GM03348 (cell line): Measurements from ENCODE around the gene SMARCD3.

Experiments
- DNase-seq: peaks from one replicate; pipeline ENCODE4 v3.0.0; 2012; ENCODE audit warnings: low spot score

SMARCD3 gene

GRCh38 chr7:151272405-151272804, 23.9 kb upstream of the SMARCD3 start:
- DNase-seq, result no peak

DNA sequence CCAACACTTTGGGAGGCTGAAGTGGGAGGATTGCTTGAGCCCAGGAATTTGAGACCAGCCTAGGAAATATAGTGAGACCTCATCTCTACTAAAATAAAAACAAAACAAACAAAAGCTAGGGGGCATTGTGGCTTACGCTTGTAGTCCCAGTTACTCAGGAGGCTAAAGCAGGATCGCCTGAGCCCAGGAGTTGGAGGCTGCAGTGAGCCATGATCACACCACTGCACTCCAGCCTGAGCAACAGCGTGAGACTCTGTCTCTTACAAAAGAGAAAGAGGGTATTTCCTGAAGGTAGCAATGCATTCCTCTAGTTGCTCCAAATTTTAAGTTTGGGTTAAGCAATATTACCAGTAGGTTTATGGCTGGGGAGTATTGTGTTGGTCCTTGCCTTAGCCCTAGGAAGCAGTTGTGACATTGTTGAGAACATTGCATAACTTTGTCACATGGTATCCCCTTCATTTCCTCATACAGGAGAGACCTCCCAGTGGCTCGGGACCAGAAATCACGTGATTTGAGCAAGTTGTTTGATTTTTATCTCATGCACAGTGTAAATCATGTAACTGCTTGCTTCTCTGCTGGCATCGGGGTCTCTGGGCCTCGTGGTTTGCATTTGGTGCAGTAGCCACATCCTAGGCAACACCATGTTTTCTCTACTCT, 23.3 kb upstream of the SMARCD3 start:
- peak; percentile 59 for DNase-seq

- no peak for DNase-seq
Measured at GRCh38 chr7:151269511-151269910, 21.0 kb upstream of the SMARCD3 start.

DNA sequence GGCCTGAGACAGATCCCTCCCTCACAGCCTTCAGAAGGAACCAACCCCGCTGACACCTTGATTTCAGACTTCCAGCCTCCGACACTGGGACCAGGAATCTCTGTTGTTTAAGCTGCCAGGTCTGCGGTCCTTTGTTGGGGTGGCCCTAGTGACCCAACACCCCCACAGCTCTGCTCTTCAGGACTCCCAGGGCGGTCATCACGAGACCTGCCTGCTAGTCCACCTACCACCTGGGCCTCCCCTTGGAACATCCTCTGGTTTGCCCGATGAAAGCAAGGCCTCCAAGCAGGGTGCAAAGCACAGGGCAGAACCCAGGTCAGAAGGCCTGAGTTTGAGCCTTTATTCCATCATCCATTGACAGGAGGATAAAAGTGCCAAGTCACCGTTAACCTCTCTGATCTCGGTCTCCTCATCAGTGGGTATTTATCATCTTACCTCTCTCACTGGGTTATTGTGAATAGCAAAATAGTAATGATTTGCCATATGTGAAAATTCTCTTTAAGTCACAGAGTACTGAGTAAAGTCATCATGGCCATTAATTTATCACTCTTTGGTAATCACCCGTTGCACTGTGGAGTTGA, 16.9 kb upstream of the SMARCD3 start:
- DNase-seq, result no peak

- DNase-seq, result no peak
Measured at GRCh38 chr7:151264615-151265014, 16.1 kb upstream of the SMARCD3 start.

DNA sequence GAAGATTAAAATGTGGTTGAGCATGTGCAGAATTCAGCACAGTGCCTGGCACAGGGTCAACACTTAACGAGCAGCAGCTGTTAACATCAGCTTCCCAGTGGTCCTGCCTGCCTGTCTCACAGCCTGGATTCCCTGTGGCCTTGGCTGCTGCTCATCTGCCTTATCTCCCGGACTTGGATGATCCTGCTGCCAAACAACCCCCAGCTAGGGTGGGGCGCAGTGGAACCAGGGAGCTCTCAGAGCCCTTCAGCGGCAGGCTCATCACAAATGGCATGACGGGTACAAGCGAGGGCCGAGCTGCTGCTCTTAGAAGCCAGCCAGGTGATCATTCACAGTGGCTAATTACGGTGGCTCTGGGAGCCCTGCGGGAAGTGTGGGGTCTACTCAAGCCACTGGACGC, 13.0 kb upstream of the SMARCD3 start:
- DNase-seq, result no peak

DNA sequence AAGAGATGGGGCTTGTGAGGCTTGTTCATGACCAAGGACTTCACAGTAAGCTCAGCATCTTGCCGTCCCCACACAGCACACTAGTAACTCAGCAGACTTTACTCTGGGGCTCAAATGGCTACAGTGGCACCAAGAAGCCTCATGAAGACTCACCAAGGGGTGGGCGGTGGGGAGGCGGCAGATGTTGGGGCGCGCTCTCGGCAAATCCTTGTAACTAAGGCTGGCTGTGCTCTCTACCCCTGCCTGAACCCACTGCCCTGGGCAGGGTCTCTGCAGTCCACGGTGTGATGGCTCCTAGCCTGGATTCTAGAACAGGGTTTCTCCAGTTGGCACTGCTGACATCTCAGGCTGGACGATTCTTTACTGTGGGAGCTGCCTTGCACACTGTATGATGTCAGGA, 12.4 kb upstream of the SMARCD3 start:
- DNase-seq, result no peak

DNA sequence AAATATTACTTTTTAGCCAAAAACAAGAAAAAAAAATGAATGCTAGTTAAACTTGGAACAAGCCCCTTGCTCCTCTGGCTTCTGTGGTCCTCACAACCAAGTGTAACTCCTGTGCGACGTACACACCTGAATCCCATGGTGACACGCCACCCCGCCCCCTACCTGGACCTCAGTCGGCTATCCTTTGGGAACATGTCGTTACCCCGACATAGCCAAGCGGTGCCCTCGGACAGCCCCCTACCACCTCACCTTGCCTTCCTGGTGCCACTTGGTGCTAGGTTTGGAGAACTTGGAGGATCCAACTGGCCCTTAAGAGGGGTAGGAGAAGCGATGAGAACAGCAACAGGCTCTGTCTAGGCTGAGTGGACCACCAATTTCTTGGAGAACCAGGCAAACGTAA, 12.0 kb upstream of the SMARCD3 start:
- DNase-seq, result no peak

DNA sequence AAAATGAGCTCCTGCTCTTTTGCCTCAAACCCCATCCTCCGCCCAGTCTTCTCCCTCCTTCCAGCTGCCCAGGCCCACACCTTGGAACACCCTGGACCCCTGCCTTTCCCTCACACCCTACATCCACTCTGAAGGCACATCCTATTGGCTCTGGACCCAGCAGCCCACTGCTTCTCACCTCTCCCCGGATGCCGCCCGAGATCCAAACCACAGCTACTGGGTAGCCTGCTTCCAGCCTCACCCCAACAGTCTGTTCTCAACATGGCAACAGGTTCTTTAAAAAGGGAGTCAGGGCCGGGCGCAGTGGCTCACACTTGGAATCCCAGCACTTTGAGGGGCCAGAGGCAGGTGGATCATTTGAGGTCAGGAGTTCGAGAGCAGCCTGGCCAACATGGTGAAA, 9.5 kb upstream of the SMARCD3 start:
- no peak for DNase-seq

GRCh38 chr7:151256410-151257045, 8.0 kb upstream of the SMARCD3 start:
- DNase-seq, result peak; percentile 35

DNA sequence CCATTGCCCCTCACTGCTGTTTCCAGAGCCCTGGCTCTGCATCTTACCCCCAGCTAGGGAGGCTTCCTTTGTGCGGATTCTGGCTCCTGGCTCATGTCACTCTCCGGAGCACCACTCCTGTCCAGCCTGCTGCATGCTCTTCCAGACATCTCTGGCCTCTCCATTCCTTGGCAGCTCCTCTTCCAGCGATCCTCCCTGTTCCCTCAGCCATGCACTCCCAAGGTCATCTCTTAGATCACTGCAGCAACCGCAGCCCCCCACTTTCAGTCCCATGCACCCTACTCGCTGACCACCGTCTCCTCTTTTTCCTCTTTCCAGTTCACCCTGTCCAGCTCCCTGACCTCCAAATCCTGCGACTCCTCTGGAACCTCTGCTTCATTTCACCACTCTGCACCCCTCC, 6.9 kb upstream of the SMARCD3 start:
- no peak for DNase-seq

- no peak for DNase-seq
Measured at GRCh38 chr7:151254851-151255250, 6.4 kb upstream of the SMARCD3 start.

DNA sequence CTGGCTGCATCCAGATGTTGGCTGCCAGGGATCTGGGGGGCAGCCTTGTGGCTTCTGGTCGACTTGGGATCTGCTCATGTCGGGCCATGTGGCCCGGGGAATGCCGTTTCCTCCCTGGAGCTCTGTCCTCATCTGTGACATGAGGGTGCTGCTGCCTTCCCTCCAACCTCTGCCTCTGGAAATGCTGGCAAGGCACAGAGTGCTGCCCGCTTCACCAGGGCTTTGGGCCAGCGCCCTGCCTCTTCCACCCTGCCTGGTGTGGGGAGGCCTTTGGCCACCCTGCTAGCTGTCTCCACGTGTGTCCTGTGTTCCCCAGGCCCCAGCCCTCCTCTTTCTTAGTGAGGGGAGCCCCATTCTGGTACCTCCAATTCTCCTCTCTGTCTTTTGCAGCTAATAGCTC, 5.8 kb upstream of the SMARCD3 start:
- DNase-seq, result no peak

DNA sequence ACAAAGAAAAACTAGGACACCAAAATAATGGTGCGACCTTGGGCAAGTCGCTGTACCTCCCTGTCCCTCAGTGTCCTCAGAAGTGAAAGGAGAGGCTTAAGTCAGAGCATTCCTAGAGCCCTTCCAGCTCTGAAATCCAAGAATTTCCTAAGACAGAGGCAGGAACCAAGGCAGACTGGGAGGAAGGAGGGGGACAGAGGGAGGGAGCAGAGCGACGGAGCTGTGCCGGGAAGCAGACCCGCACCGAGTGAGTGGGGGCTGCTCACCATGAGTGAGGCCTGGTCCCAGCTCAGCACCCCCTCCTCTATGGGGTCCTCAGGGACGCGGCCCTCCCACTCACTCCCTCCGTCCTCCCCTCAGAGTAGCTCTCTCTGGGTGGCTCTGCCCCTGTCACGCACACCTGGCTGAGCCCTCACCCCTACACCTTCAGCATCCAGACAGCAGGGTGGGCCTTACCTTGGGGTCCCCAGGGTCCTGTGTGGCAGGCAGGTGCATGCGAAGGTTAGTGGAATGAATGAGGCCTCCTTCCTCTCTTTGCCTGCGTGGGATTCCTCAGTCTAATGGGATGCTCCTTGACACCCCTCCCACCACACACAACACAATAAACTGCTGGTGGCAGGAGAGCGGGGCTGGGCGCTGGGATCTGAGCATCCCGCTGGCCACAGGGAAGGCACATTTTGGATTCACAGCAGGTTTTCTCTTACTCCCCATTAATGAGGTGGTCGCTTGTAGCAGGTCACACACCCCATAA, 4.6 kb upstream of the SMARCD3 start:
- DNase-seq, result no peak

DNA sequence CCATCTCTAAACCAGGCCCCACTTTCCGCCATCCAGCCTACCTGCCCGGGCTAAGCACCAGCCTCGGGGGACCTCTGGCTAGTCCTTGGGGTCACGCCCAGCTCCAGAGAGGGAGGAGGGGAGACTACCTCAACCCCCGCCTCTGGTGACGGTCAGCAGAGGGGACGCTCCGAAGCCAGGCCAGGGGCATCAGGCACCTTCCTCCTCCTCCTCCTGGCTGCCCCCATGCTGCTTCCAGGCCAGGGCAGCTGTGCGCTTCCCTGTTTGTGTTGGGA, 4.0 kb upstream of the SMARCD3 start:
- DNase-seq, result no peak

DNA sequence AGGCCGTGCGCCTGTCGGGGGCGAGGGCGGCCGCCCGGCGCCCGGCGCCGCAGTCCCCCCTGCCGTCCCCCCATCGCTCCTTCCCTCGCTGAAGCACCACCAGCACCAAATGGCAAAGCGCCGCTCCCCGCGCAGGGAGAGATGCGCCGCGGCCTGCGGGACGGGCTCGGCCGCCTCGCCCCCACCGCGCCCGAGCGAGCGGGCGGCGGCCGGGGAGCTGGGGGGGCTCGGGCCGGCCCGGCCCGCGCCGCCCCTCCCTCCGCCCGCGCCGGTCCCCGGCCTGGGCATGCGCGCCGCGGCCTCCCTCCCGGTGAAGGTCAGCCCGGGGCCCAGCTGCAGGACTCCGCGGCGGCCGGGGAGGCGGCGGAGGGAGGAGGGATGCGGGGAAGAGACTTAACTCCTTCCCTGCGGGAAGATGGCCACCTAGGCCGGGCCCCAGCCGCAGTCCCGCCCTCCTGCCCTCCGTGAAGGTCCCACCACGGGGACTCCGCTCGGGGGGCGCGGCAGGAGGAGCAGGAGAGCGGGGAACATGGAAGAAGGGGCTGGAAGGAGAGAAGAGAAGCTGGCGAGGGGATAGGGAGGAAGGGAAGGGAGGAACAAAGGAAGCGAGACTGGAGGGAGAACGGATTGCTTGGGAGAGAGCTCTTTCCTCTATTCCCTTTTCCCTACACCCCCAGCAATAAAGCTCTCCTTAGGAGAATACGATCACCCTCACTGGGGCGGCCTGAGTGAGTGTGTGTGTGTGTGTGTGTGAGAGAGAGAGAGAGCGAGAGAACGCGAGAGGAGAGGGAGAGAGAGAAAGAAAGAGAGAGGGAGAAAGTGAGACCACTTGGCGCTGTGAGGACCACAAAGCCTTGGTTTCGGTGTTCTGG, 3.4 kb upstream of the SMARCD3 start:
- peak; percentile 97 for DNase-seq

GRCh38 chr7:151251328-151251688, 2.8 kb upstream of the SMARCD3 start:
- DNase-seq, result no peak

DNA sequence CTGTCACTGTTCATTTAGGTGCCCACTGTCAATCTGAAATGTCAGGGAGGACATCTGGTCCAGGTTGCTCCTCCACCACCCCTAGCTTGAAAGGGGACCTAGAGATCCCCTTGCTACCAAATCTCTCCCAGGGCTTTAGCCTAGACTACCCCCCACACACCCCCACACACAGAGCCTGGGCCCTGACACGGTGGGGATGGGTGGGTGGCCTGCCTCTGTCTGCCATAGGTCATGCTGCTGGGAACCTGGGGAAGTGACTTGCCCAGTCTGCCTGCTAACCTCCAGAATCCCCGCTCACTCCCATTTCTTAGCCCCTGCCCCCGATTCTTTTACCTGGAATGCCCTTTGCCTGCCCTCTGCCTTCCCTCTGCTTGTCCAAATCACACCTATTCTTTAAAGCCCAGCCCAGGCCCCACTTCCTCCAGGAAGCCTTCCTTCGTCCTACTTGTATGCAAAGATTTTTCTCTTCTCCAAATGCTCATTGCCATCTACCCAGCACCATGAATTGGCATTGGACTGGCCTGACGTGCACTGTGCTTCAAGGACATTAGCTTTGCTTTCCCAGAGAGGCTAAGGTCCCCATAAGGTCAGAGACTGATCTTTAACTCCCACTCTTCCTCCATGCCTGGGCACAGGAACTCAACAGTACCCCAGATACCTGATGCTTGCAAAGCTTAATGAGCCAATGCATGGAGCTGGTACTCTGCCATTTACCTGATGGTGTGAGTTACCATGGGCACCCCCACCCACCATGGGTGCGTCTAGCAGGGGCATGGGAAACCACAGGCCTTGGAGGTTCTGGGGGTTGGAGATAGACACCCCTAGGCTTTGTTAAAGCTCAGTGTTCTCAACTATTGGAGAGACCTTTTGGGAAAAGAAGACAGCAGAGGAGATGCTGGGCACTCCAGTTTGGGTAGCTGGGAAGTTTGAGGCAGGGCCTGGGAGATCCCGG, 2.0 kb upstream of the SMARCD3 start:
- DNase-seq, result no peak

GRCh38 chr7:151249732-151250072, 1.2 kb upstream of the SMARCD3 start:
- peak; percentile 86 for DNase-seq

DNA sequence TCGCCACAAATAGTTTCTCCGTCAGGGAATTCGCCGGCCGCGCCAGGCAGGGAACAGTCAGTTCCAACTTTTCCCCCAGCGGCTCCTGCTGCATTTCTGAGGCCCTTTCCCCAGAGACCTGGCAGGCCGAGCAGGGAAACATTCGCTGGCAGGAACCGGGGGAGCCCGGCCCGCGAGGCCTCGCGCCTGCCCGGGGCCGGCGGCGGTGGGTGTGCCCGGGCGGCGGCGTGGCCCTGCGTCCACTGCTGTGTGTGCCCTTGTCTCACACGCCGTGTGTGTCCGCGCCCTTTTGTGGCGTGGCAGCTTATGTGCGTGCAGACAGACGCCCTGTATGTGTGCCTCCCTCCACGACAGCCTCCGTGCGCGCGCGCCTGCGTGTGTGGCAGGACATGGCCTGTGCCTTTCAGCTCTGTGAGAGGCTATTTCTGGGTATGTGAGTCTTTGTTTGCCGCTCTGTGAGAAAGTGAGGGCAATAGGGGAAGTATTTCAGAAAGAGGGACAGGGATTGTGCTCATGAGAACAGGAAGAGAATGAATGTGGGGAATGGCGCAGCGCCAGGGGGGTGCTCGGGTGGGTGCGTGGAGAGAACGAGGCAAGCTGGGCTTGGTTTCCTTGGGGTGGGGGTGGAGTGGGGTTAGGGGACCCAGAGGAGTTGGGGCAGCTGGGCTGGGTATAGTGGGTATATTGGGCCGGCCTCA, 689 bp upstream of the SMARCD3 start:
- DNase-seq, result peak; percentile 84
